Anterior cingulate cortex (tissue), 58 donors: Measurements from ENCODE around the gene XPNPEP3.

Source experiments
- DNase-seq, 58 donors: peaks; one replicate each; lab custom pipeline; 2025; lab: John Stamatoyannopoulos, UW

The XPNPEP3 gene

GRCh38 chr22:40922484-40923303, 65.7 kb downstream of the XPNPEP3 start:
- peak in 2 of 58 donors; percentile 23 to 24 for DNase-seq

GRCh38 chr22:40928657-40929056, 71.7 kb downstream of the XPNPEP3 start:
- no peak for DNase-seq

- DNase-seq, result no peak
These were observed 75.4 kb downstream of the XPNPEP3 start for GRCh38 chr22:40932396-40932795.

- DNase-seq, result no peak
These were observed 82.3 kb downstream of the XPNPEP3 start for GRCh38 chr22:40939202-40939601.

DNA sequence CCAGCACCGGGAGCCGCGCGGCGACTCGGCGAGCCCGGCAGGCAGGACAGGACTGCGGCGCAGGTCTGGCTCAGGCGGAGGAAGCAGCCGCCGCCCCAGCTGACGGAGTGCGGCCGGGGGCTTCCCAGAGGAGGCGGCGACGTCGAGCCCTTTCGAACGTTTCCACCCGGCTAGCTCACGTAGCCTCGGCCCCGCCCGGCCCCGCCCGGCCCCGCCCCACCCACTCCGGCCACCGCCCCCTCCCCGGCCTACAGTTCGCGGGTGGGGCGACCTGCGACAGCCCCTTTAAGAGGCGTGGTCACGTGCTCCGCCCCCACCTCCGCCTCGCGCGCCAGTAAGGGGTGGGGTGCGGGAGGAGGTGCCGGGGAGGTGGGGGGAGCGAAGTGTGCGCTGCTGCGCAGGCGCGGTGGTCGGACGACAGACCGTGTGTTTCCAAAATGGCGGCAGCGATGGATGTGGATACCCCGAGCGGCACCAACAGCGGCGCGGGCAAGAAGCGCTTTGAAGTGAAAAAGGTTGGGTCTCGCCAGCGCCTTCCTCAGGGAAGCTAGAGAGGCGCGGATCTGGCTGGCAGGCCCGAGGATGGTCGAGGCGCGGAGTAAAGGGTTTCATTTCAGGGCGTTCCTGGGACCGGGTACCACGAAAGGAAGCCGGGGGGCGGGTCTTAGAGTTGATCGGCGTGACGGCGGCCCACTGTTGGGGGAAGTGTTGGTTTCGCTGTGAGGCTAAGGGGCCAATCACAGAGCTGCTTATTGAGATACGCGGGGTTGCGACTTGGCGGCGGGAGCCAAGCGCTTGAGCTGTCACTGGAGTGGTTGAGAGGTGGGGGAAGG, 94.2 kb downstream of the XPNPEP3 start, which contains the start of gene RBX1:
TSS of gene RBX1 (plus strand) at position 417 of the 833 bp plus-strand sequence. CDS start at position 438, 21 bp downstream.
- DNase-seq, result peak; percentile 85 to 100 (median 98)

GRCh38 chr22:40951795-40952605, 95.1 kb downstream of the XPNPEP3 start:
- peak in 1 of 58 donors; percentile 91 for DNase-seq

DNA sequence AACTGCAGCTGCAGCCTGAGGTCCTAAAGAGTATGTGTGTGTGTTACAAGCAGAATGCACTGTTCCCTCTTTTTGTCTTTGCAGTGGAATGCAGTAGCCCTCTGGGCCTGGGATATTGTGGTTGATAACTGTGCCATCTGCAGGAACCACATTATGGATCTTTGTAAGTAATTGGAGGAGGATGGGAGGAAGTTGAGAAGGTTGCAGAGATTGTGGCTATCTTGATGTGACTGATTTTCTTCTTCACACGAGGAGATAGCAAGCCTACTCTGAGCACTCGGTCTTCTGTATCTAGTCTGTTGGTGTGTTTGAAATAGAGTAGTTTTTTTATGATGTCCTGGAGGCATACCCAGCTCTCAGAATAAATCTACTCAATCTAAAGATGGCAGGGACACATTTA, 96.5 kb downstream of the XPNPEP3 start:
- DNase-seq, result no peak

GRCh38 chr22:40954113-40954512, 97.2 kb downstream of the XPNPEP3 start:
- no peak for DNase-seq

GRCh38 chr22:40955571-40955970, 98.6 kb downstream of the XPNPEP3 start:
- DNase-seq, result no peak

DNA sequence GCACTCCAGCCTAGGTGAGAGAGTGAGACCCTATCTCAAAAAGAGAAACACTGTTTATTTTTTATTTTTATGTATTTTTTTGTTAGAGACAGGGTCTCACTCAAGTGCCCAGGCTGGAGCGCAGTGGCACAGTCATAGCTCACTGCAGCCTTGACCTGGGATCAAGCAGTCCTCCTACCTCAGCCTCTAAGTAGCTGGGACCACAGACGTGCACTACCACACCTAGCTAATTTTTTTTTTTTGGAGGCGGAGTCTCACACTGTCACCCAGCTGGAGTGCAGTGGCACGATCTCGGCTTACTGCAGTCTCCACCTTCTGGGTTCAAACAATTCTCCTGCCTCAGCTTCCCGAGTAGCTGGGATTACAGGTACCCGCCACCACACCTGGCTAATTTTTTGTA, 100.7 kb downstream of the XPNPEP3 start:
- no peak for DNase-seq

GRCh38 chr22:40958299-40958698, 101.4 kb downstream of the XPNPEP3 start:
- DNase-seq, result no peak

GRCh38 chr22:40960145-40960544, 103.2 kb downstream of the XPNPEP3 start:
- DNase-seq, result no peak

DNA sequence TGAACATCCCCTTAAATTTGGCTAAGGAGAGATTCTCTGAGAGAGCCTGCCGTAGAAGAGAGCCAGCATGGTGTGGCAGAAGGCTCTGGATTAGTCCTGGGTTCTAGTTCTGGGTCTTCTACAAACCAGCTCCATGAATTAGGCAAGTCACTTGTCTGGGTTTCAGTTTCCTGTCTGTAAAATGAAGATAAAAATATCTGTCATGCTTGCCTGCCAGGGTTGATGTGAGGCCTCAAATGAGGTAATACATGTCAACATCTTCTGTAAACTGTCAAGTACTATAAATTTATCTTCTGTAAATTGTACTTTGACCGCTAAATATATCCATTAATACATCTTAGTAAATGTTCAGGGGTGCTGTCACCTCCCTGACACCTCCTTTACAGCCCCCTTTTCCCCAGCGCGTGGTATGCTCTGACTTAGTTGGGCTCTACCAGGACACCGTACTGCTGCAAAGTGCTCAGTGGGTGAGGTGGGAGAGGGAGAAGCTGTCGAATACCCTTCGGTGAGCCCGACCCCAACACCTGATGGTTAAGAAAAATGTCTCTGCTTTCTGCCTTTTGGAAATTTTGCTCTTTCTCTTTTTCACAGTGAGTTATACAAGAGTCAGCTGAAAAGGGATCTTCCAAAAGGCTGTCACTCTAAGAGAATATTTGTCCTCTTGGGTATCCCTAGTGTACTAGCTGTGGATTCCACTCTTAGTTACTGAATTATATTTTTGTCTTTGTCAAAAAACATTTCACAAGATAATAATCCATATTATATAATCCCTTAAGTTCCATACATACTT, 109.2 kb downstream of the XPNPEP3 start:
- DNase-seq, result no peak

DNA sequence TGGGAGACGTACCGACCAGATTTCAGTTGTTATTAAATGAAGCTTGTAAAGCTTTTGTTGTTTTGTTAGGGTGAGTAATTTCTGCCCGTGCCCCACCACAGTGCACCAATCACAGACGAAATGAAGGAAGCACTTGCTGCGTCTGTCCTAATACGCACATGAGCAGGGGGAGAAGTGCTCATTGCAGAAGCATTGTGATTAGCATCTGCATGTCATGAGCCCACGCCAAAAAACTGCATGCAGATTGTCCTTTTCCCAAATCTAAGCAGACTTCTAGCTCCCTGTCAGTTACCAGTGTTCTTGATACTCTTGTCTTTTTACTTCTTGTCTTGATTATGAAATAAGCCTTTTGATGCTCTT, 109.8 kb downstream of the XPNPEP3 start:
- no peak for DNase-seq

DNA sequence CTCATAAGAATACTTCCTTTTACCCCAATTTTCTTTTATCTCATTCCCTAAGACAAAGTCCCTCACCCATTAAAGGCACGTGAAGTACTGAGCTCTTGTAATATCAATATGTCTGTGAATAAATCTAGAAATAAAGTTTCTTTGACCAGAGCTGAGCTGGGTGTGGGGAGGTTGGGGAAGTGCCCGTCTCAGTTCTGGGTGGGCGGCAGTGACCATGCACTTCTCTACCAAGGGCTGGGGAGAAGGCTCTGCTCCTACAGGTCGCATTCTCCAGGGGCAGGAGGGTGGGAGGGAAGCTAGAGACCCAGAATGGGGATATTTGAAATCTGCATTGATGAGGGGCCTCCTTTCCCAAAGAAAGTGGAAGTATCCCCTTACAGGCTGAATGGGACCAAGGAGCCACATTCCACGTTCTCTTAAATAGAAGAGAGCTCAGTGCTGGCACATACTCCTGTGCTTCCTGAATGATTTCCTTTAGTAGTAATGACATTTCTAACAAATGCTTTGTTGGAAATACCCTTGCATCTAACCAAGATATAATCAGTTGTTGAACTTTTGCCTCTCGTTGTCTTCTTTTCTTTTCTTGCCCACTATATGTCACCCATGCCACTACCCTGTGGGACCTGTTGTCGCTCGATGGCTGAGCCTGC, 110.3 kb downstream of the XPNPEP3 start:
- no peak for DNase-seq

DNA sequence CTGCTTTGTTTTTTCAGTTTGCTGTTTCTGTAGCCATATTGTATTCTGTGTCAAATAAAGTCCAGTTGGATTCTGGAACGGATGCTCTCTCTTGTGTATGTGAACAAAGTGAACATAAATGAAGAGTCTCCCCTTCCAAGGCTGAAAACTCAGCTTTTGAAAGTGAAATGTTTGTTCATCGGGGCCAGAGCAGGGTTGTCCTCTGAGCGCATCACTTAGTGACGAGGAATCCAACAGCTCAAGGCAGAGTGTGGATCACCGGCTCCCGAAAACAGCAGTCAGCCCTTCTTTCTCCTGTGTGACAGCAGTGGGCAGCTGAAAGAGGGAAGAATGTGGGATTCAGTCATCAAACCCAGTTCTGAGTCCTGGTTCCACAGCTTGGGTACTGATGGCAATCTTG, 115.6 kb downstream of the XPNPEP3 start:
- DNase-seq, result no peak

GRCh38 chr22:40973144-40973543, 116.2 kb downstream of the XPNPEP3 start:
- DNase-seq, result no peak

DNA sequence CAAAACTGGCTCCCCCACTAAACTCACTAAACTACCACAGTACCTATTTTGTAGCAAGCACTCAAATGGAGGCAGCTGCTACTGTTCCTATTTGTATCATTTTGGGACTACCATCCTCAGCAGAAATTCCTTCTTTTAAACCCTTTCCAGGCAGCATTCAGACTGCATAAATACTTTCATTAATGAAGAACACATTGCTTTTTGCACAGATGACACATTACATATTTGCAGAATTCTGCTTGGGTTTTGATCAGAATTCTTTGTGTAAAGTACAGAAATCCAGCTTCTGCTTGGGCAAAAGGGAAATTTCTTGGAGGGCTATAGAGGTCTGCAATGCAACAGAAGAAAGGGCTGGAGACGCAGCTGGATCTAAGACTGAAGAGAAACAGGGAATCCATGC, 118.4 kb downstream of the XPNPEP3 start:
- no peak for DNase-seq
